Activated T-cell treated with anti-CD3 and anti-CD28 coated beads for 24 hours (primary cell): ENCODE results near the gene SCD5.

ENCODE experiments used
- DNase-seq: peaks from one replicate; pipeline ENCODE4 v3.0.0-alpha.2; 2020; ENCODE audit warnings: low read depth

The SCD5 gene

DNA sequence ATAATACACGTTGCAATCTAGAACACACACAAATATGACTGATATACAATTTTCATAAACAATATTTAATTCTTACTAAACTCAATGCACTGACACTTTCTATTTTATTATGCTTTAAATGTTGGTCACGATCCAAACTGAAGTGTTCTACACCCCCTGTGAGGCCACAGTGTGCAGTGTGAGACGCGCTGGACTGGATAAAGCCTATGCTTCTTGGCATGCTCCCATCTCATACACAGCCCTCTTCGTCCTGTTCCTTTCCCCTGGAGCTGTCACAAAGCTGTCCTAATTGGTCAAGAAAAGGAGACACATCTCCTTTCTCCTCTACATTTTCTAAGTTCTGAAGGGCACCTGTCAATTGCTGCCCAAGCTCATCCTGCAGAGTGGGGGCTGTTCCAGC, 72.0 kb downstream of the SCD5 start:
- DNase-seq = no peak

DNA sequence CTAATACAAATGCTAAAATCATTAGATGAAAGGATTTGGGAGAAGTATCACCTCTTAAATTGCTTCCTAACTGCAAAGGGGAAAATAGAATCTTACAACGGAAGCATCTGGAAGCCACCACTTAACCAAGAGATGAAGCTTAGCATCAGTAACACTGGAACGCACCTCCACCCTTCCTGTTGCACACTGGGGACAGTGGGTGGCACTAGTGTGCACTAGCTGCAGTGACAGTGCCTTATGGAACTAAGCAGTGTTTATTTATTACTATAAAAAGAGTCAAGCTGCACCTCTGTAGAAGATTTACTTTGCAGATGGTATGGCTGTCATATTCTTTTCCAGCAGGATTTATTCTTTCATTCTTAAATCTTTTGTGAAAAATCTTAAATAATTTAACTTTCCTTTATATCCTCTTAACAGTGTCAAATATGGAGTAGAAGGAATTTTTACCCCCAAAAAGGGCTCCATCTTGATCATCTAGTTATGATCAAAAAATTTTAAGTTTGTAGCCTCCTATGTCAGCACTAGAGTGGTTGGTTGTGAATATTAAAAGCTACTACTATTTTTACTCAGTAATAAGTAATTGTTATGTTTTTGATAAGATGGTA, 76.7 kb downstream of the SCD5 start:
- no peak for DNase-seq

DNA sequence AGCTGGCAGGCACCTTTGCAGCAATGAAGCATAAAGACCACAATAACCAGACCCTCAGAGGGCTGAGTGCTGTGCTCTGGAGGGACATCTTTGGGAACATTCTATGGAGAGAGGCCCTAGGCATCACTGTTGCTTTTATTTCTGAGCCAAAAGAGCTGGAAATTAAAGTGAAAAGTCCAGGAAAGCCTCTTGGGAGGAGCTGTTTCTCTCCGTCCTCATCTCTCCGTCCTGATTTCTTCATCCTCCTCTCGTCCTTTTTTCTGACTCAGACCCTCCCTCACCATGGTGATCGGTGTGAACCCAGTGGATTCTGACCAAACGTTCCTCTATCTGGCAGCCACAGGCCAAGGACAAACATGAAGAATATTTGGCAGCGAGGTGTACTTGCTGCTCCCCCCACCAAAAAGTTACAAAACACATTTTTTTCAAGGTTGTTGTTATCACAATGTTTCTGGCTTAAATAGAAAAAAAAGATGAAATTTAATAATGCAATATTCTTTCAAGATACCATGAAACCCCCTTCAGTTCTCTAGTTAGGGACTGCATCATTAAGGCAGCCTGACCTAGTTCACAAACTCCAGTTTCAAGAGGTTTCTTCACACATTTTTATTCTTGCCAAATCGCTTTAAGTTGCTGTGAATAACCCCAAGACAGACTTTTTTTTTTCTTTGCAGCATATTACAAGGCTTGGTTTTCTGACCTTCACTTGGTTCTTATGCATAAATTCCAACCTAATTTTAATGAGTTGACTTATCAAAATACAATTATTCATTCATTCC, 80.2 kb downstream of the SCD5 start:
- no peak for DNase-seq

DNA sequence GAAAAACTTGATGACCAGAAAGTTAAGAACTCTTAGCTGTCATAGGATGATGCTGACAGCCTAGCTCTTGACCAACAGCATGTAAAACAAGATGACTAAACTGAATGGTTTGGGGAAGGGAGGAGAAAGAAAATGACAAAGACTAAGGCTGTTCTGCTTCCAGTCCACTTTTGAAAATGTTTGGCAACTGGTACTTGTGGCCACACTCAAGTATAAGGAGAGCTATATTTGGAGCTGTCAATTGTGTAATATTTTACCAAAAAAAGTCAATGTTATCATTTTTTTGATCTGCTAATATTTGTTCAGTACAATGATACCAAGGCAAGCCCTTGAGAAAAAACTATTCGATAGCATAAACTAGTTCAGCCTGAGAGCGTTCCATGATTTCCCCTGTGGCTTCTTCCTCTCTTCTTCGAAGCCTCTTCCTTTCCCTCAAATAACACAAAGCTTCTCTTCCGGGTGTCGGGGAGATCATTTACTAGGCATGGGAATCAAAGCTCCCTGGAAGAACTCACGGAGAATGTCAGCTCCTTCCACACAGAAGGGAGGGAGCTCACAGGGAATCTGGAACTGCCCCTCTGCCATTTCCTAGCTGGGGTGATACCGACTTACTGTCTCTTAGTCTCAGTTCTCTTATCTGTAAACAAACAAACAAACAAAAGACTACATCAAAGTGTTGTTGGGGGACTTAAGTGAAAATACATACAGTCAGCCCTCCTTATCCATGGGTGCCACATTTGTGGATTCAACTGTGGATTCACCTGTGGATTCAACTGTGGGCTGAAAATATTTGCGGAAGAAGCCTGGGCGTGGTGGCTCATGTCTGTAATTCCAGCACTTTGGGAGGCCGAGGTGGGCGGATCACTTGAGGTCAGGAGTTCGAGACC, 82.6 kb downstream of the SCD5 start:
- DNase-seq = no peak

DNA sequence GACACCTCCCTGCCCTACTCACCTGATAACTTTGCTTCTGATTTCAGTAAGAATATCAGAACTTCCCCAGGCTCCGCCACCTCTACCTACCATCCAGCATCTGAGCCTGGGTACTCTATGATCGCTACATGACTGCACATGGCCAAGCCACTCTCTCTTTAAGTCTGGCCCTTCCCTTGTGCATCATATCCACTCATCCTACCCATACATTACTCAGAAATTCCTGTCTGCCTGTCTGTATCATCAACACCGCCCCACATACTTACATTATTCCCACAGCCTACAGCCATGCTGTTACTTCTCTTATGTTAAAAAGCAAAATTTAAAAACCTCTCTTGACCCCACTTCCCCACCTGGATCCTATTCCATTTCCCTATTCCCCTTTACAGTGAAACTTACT, 84.7 kb downstream of the SCD5 start:
- DNase-seq = no peak

DNA sequence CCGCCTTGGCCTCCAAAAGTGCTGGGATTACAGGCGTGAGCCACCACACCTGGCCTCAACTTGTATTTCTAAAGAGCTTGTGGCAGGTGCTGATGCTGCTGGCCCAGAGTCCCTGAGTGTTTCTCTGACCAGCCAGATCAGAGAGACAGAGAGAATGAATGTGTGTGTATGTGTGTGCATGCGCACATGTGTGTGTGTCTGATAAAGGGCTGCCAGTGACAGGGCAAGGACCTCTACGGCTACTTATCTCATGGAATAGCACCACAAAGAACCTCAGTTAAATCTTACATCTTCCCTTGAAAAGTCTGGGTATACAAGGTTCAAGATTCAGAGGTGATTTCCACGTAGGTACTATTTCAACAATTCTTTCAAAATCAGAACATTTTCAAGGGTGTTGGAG, 86.0 kb downstream of the SCD5 start:
- DNase-seq = no peak

DNA sequence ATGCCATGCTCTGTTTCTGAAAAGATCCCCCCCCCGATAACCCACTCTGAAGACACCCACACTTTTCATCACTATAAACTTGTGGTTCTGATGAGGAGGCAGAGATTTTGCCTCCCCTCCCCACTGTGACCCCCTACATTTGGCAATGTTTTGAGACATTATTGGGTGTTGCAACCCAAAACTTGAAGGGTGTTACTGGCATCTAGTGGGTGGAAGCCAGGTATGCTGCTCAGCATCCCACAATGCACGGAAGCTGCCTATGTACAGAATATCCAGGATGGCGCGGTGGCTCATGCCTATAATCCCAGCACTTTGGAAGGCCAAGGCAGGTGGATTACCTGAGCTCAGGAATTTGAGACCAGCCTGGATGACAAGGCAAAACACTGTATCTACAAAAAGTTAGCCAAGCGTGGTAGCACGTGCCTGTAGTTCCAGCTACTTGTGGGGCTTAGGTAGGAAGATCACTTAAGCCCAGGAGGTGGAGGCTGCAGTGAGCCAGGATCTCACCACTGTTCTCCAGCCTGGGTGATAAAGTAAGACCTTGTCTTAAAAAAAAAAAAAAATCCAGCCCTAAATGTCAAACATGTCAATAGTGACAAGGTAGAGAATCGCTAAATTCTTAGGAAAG, 87.3 kb downstream of the SCD5 start:
- DNase-seq = no peak

DNA sequence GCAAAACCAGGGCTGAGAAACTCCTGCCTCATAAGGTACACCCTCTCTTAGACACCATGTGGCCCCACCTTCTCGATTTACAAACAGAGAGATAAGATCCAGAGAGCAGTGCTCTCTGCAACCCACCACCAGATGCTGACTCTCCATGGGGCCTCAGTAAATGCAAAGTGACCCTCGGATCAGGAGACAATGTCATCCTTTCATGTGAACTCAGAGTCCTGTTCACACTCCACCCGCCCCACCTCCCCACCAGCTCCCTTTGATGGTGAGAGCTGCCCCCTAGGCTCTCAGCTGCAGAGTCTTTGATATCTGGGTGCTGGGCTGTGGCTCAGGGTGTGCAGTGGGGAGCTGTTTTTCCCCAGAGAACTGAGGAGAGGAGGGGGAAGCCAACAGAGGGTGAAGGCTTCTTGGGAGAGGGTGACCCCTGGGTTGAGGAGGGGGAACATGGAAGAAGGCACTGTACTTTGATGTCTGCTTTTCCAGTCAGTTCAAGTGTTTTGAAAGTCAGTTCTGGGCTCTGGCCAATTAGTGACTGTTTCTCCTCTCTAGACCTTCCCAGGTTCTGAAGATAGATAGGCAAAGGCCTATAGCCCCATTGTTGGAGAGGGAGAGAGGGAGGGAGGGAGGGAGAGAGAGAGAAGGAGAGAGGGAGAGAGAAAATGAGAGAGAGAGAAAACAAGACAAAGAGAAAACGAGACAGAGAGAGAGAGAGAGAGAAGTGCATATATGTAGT, 88.2 kb downstream of the SCD5 start:
- DNase-seq = no peak

DNA sequence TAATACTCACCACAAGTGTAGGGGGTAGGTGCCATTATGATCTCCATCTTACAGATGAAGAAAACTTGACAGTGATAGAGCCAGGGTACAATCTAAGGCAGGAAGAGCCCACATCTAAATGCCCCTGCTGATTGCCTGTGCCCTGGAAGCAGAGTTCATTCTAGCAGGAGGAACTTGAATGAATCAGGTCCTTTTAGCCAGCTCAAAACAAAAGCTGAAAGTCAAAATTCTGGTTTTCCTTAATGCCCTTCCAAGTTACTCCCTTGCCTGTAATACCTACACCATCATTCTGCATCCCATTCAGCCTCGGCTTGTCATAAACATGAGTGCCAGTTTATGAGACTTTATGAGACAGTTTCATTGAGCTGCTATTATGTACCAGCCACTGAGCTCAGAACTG, 89.6 kb downstream of the SCD5 start:
- DNase-seq = no peak

DNA sequence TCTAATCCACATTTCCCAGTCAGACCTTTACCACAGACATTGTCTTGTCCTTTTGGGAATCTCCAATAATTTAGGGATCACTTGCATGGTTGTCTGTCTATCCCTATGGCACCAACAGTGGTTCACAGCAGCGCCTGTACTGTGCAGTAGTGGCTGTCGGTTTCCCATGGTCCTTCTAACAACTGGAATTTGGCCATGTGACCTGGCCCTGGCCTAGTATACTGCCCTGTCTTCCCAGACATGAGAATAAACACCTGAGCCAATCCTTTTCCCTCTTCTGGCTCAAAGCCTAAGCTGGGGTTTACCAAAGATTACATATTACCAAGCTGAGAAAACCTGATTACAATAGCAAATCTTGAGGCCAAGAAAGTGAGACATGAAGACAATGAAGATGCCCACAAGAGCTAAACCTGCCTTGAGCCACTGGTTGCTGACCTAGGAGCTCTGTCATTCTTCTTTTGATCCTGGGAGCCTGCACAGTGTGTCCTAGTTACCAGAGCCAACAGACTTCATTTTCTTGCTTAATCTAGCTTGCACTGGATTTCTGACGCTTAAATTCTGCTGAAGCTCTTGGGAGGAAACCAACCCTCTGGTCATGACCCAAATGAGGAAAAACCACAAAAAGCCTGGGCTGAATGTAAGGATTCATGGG, 92.1 kb downstream of the SCD5 start:
- no peak for DNase-seq

DNA sequence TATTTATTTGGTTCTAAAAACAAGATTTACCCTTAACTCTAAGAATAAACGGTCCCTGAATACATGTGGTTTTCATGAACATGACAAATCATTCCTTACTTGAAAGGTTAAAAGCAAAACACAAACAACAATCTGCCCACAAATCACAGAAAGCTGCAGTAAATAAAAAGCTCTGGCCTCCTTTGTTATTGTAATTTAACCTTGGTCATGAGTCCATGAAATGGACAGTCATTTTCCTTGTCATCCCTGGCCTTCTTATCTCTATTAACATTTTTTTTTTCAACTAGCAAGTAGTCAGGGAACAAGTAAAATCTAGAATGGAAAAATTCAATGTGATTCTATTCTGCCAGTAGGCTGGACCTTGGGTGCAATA, 92.7 kb downstream of the SCD5 start:
- no peak for DNase-seq

DNA sequence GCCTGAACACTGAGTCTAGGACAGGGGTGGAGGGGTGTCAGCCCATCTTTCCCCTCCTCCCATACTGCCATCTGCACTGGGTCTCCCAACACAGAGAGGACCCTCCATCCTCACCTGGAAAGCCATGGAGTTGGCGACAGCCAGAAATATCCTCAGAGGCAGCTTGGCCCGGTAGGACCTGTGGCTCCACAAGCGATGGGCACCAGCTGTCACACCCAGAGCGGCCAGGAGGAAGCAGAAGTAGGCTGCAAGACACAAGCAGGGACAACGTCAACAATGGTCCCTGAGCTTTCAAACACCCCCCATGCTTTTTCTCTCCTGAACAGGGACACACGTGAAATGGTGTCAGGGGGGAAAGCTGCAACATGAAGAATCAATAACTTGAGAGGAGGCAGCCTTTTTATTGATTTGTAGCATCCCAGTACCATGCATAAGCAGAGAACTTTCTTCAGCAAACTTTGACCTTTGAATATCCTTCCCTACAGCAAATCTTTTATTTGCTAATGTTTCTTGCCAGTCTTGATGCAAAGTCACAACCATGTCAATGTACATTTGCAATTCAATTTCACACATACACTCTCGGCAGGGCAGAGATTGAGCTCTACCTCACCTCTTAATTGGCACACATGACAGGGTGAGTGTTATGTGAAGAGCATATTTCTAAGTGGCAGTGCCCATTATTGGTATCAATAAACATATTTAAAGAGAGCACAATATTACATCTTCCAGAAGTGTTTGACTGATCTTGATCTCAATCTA, 93.2 kb downstream of the SCD5 start:
- no peak for DNase-seq

DNA sequence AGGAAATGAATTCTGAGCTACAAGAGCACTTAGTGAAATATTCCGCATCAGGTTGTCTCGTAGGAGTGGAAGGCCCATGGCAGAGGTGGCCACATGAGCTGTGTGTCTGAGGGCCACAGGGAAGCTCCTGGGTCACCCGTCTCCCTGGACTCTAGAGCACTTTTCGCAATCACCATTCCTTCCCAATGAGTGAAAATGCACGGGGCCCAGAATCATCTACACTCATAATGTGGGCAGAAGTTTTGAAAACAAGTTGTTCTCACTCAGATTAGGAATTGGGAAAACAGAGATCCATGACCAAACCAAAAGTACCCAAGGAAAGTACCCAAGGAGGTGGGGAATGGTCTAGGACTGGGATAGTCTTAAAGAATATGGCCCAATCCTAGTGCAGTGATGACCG, 94.4 kb downstream of the SCD5 start:
- no peak for DNase-seq

DNA sequence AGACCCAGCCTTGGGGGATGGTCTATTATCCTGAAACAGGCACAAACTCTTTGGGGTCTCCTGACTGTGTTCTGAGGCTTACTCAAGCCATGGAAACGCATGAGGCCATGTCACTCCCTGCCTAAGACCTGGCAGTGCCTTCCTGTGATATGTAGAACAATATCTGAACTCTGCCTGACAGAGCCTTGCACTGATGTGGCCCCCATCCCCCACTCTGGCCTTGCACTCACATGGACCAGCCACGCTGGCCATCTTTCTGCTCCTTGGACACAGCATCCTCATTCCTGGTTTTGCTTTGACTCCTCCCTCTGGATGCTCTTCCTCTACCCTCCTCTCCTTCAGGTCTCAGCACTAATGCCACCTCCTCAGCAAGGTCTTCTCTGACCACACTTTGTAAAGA, 100.2 kb downstream of the SCD5 start:
- DNase-seq = no peak

DNA sequence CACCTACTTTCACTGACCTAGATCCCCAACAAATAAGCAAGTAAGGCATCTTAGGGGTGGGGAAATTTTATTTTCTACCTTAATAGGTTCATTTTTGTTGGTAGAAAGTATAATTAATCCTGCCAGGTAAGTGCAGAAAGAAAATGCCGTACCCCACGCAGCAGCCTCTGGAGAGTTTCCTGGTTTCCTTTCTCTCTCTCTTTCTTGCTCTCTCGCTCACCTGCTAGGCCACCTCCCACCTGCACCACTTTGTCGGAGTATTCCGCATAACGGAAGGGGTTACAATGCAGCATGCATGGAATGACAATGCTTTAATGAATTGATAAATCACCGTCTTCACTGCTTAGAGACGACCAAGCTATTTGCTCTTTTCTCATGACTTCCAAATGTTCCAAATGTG, 101.0 kb downstream of the SCD5 start:
- DNase-seq = no peak

DNA sequence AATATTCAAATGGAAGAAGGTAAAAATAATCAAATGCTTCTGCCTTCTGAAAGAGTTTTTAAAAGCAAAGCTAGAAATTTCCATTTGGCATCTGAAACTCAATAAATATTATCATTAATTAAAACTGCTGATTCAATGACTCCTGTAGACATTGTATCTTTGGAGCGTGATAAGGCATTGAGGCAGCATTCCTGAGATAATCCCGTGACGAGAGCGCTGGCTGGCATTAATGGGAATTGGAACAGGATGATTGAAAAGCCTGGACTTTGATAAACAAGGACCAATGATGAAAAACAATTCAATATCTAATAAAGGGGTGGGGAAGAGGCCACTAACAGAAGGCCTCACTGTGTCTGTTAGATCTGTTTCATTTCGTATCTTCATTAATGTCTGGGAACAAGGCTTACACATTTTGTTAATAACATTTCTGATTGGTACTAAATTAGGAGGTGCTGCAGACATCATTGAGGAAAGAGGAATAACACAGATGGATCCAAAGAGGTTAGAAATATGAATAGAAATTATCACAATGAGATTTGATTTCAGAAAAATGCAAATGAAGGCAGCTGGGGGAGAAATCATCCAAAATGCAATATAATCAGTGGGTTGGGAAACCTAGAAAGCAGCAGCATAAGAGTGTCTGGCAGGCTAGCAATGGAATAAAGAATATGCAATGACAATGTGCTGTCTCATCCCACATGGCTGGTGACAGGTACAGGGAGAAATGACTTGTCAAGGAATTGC, 102.3 kb downstream of the SCD5 start:
- DNase-seq = no peak

DNA sequence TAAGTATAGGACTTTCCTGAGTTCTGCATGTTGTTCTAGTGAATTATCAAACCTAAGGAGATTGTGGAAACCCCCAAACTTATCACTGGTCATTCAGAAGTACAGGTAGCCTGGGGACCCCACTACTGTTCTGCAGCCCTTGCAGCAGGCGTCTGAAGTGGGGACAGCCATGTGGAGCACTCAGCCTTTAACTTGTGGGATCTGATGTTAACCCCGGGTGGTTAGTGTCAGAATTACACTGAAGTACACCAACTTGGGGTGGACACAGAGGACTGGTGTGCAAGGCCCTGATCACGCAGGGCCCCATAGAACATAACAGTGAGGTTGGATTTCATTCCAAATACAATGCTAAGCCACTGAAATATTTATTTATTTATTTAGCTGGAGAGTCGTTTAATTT, 103.7 kb downstream of the SCD5 start:
- no peak for DNase-seq

DNA sequence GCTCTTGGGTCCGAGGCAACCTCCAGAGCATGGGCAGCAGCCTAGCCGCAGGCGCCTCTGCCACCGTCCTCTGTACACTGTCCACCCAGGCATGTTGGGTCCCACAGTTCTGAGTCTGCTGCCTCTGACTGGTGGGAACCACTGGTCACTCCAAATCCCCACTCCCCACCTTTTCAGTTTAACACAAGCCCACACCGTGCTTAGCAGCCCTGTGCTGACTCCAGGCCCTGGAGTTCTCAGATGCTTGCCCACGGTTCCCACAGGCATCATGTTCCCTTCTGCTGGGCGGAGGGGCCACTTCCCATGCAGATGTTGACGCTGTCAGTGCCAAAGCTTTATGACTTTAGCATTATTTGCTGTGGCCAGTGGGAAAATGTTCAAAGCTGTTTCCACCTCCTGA, 104.5 kb downstream of the SCD5 start:
- no peak for DNase-seq

DNA sequence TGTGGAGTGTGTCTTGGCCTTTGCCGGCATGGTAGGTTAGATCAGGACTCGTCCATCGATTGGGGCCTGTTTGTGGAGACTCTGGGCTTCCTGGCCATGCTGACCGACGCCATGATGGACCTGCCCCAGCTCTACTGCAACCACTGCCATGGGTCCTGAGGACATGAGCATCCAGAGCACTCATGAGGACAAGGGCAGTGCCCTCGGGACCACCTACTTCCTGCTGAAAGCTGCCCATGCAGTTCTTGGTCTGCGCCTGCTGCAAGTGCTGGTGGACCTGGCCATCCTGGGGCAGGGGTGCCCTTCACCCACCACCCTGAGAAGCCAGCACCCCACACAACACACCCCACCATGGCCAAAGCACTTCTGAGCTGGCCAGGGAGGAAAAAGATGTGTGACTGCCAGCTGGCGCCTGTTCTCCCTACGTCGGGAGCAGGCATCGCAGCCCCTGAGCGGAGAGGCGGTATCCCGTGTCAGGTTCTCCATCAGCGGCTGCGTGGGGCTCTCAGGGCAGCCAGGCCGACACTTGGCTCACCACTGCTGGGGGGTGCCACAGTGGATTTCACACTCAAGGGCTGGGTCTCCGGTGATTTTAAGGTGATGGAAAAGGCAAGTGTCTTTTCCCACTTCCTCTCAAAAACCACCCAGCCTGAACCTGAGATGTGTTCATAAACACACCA, 106.4 kb downstream of the SCD5 start:
- DNase-seq = no peak
